Small intestine (tissue), 7 donors: ENCODE results near the gene CFAP97D1. TPM values are rescaled to one million over a fixed set of nuclear protein-coding genes. Genes with fewer than 3 reads are reported as not detected.
"Not testable (repeated sequence)": the region's sequence is repeated elsewhere in the genome, so short reads cannot be mapped to it uniquely, and the experiment has no call there.

Source experiments
- DNase-seq, 2 donors: peaks; one replicate each; pipeline versions ENCODE4 v3.0.0 to v3.0.0-alpha.2; 2013
- FAIRE-seq: peaks from 2 replicates; lab custom pipeline; 2012; peaks lifted over from hg19 to GRCh38; lab: Jason Lieb, UNC
- H3K27ac ChIP-seq, 3 donors: one replicate each; pipeline ENCODE4 v1.5.1; 2013; ENCODE audit warnings: low read length in 2 of 3, mild to moderate bottlenecking in 2 of 3, control low read depth in 1 of 3, inconsistent platforms in 1 of 3, low read depth in 1 of 3, moderate library complexity in 1 of 3
- H3K27me3 ChIP-seq, 3 donors: one replicate each; pipeline ENCODE4 v1.6.1; 2013; ENCODE audit warnings: low read length in 3 of 3, inconsistent platforms in 1 of 3; ENCODE audit not compliant: control insufficient read depth in 3 of 3, insufficient read depth in 3 of 3
- H3K36me3 ChIP-seq, 3 donors: one replicate each; pipeline ENCODE4 v1.6.1; 2013; ENCODE audit warnings: low read length in 3 of 3, inconsistent platforms in 1 of 3, low read depth in 1 of 3, mild to moderate bottlenecking in 1 of 3, moderate library complexity in 1 of 3; ENCODE audit not compliant: control insufficient read depth in 3 of 3, insufficient read depth in 2 of 3
- H3K4me1 ChIP-seq, 3 donors: one replicate each; pipeline ENCODE4 v1.6.1; 2013; ENCODE audit warnings: low read length in 2 of 3, inconsistent platforms in 1 of 3, low read depth in 1 of 3, mild to moderate bottlenecking in 1 of 3, moderate library complexity in 1 of 3; ENCODE audit not compliant: control insufficient read depth in 3 of 3, insufficient read depth in 2 of 3
- H3K4me3 ChIP-seq, 3 donors: one replicate each; pipeline ENCODE4 v1.5.1; 2013; ENCODE audit warnings: low read length in 3 of 3, control low read depth in 1 of 3, inconsistent platforms in 1 of 3, low read depth in 1 of 3, mild to moderate bottlenecking in 1 of 3, moderate library complexity in 1 of 3
- H3K9me3 ChIP-seq, 2 donors: one replicate each; pipeline ENCODE4 v1.6.1; 2013; ENCODE audit warnings: low read depth in 1 of 2, low read length in 1 of 2; ENCODE audit not compliant: control insufficient read depth in 2 of 2, insufficient read depth in 1 of 2
- WGBS, 3 donors: extraction: QIAGEN DNeasy Blood & Tissue Kit; methylation state at CpG; one replicate each; pipeline ENCODE4 v1.1.7; 2013; 5-methylcytosine and 5-hydroxymethylcytosine counted together
- polyA plus RNA-seq, 4 donors: library from polyadenylated mRNA; stranded (reverse) in 3 of 4; unstranded in 1 of 4; fragments of 200-250 nt in 3 of 4; fragments of 120-200 nt in 1 of 4; gene quantifications; one replicate each; pipeline versions ENCODE4 v1.2.1 to v1.2.3, GENCODE V29; 2013
- donor health status: healthy with polysubstance abuse.
- donor health status: control.
- donor health status: control.
- donor health status: Bipolar disorder and iron deficiency.
- donor health status: healthy.

CFAP97D1 gene
- polyA plus RNA-seq, 4 donors, result 0.03 TPM; not detected in 3

GRCh38 chr17:43790311-43790940 is 10.2 kb downstream of the CFAP97D1 start:
- peak in 1 of 2 donors; percentile 50 for DNase-seq
- no peaks in the 10 kb centered on the region for H3K27me3 ChIP-seq
- H3K36me3 ChIP-seq, result no peaks in the 10 kb centered on the region
- no peak for FAIRE-seq
- H3K4me1 ChIP-seq, result peaks cover 0 to 6% (median 0%) of the 10 kb centered on the region in 3 donors
- H3K9me3 ChIP-seq, result no peaks in the 10 kb centered on the region
- H3K4me3 ChIP-seq, result no peak overlapping the region
- no peak overlapping the region for H3K27ac ChIP-seq
- 73 to 86% (median 84%) methylated on average over 14 of the region's 14 CpGs for WGBS, 3 donors

- peaks cover 0 to 6% (median 0%) of the 10 kb centered on the region in 3 donors for H3K4me1 ChIP-seq
Observed at GRCh38 chr17:43791589-43791988, 11.4 kb downstream of the CFAP97D1 start.

GRCh38 chr17:43792668-43793067 is 12.4 kb downstream of the CFAP97D1 start:
- FAIRE-seq, DNase-seq, H3K9me3 ChIP-seq, H3K4me1 ChIP-seq, H3K27me3 ChIP-seq, H3K36me3 ChIP-seq, H3K4me3 ChIP-seq, H3K27ac ChIP-seq: not testable (repeated sequence)
- WGBS, 3 donors, result 84 to 94% (median 86%) methylated on average over 4 of the region's 4 CpGs

More at GRCh38 chr17:43791589-43791988, 11.4 kb downstream of the CFAP97D1 start:
- Histone ChIP-seq H3K27ac (no peak overlapping the region), H3K4me3 (no peak overlapping the region), H3K9me3 (no peaks in the 10 kb centered on the region), H3K36me3 (no peaks in the 10 kb centered on the region), H3K27me3 (no peaks in the 10 kb centered on the region)
- 7 to 19% (median 13%) methylated on average over 3 of the region's 3 CpGs for WGBS, 3 donors
- DNase-seq, result peak; percentile 65 to 78
- FAIRE-seq, result no peak

GRCh38 chr17:43798024-43798423 is 17.8 kb downstream of the CFAP97D1 start:
- DNase-seq, H3K4me3 ChIP-seq, FAIRE-seq, H3K4me1 ChIP-seq, H3K36me3 ChIP-seq, H3K9me3 ChIP-seq, H3K27ac ChIP-seq, H3K27me3 ChIP-seq: not testable (repeated sequence)
- 65 to 77% (median 74%) methylated on average over 8 to 9 of the region's 9 CpGs for WGBS, 3 donors

- H3K36me3 ChIP-seq, result no peaks in the 10 kb centered on the region
- no peaks in the 10 kb centered on the region for H3K27me3 ChIP-seq
- WGBS, 3 donors, result 74 to 84% (median 77%) methylated on average over 2 of the region's 2 CpGs
- no peaks in the 10 kb centered on the region for H3K9me3 ChIP-seq
- H3K27ac ChIP-seq, result no peak overlapping the region
- no peaks in the 10 kb centered on the region for H3K4me1 ChIP-seq
- DNase-seq, result no peak
- H3K4me3 ChIP-seq, result no peak overlapping the region
- no peak for FAIRE-seq
Observed at GRCh38 chr17:43799047-43799446, 18.8 kb downstream of the CFAP97D1 start.

- 81 to 91% (median 89%) methylated on average over 3 of the region's 3 CpGs for WGBS, 3 donors
- Histone ChIP-seq H3K4me1 (no peaks in the 10 kb centered on the region), H3K9me3 (no peaks in the 10 kb centered on the region), H3K27me3 (no peaks in the 10 kb centered on the region), H3K27ac (no peak overlapping the region), H3K4me3 (no peak overlapping the region), H3K36me3 (no peaks in the 10 kb centered on the region)
- FAIRE-seq (no peak), DNase-seq (no peak)
Observed at GRCh38 chr17:43800736-43801135, 20.5 kb downstream of the CFAP97D1 start.

GRCh38 chr17:43801844-43802243 is 21.6 kb downstream of the CFAP97D1 start:
- Histone ChIP-seq H3K9me3 (no peaks in the 10 kb centered on the region), H3K27me3 (no peaks in the 10 kb centered on the region), H3K4me1 (no peaks in the 10 kb centered on the region), H3K4me3 (no peak overlapping the region), H3K36me3 (no peaks in the 10 kb centered on the region), H3K27ac (no peak overlapping the region)
- FAIRE-seq (no peak), DNase-seq (no peak)
- 62 to 77% (median 72%) methylated on average over 3 of the region's 3 CpGs for WGBS, 3 donors

GRCh38 chr17:43803758-43804157 is 23.5 kb downstream of the CFAP97D1 start:
- no peak for DNase-seq
- H3K9me3 ChIP-seq, result no peaks in the 10 kb centered on the region
- WGBS, 3 donors, result 61 to 76% (median 70%) methylated on average over 4 of the region's 4 CpGs
- no peak overlapping the region for H3K4me3 ChIP-seq
- H3K27me3 ChIP-seq, result no peaks in the 10 kb centered on the region
- H3K27ac ChIP-seq, result no peak overlapping the region
- H3K36me3 ChIP-seq, result no peaks in the 10 kb centered on the region
- no peak for FAIRE-seq
- H3K4me1 ChIP-seq, result no peaks in the 10 kb centered on the region

- Histone ChIP-seq H3K36me3 (no peaks in the 10 kb centered on the region), H3K9me3 (no peaks in the 10 kb centered on the region), H3K4me3 (no peak overlapping the region), H3K27ac (no peak overlapping the region), H3K4me1 (no peaks in the 10 kb centered on the region), H3K27me3 (no peaks in the 10 kb centered on the region)
- FAIRE-seq (no peak), DNase-seq (no peak)
Observed at GRCh38 chr17:43805117-43805516, 24.9 kb downstream of the CFAP97D1 start.
